Dermis blood vessel endothelial cell (primary cell): ENCODE measurements around the gene TSPAN16. TPM values are rescaled to one million over a fixed set of nuclear protein-coding genes. Genes with fewer than 3 reads are reported as not detected.
"Not testable (repeated sequence)": the region's sequence is repeated elsewhere in the genome, so short reads cannot be mapped to it uniquely, and the experiment has no call there.

Experiments used
- DNase-seq: peaks from one replicate; pipeline ENCODE4 v3.0.0; 2010
- total RNA-seq: library from RNA; depleted of rRNA; stranded (reverse); fragments of >200 nt; gene quantifications from 2 replicates; pipeline ENCODE4 v1.2.3, GENCODE V29; 2014

Gene TSPAN16
- total RNA-seq, 1 donor from 2014 or later = not detected

GRCh38 chr19:11321191-11322126 lies 25.5 kb downstream of the TSPAN16 start:
- DNase-seq = no peak

- DNase-seq = no peak
Measured at GRCh38 chr19:11322269-11323024, 26.5 kb downstream of the TSPAN16 start.

GRCh38 chr19:11323601-11324078 lies 27.7 kb downstream of the TSPAN16 start:
- no peak for DNase-seq

- DNase-seq = peak; percentile 85
Measured at GRCh38 chr19:11324079-11324661, 28.2 kb downstream of the TSPAN16 start.

- no peak for DNase-seq
Measured at GRCh38 chr19:11324748-11325389, 28.9 kb downstream of the TSPAN16 start.

GRCh38 chr19:11325544-11325943 lies 29.6 kb downstream of the TSPAN16 start:
- DNase-seq = no peak

- no peak for DNase-seq
Measured at GRCh38 chr19:11330127-11330526, 34.2 kb downstream of the TSPAN16 start.

GRCh38 chr19:11331502-11331901 lies 35.5 kb downstream of the TSPAN16 start:
- DNase-seq = no peak

GRCh38 chr19:11332822-11333221 lies 36.9 kb downstream of the TSPAN16 start:
- DNase-seq = no peak

GRCh38 chr19:11333838-11334237 lies 37.9 kb downstream of the TSPAN16 start:
- peak; percentile 11 for DNase-seq

GRCh38 chr19:11335449-11336146 lies 39.6 kb downstream of the TSPAN16 start:
- no peak for DNase-seq

- DNase-seq = no peak
Measured at GRCh38 chr19:11337080-11337479, 41.1 kb downstream of the TSPAN16 start.

GRCh38 chr19:11338121-11338520 lies 42.2 kb downstream of the TSPAN16 start:
- no peak for DNase-seq

GRCh38 chr19:11338569-11339253 lies 42.8 kb downstream of the TSPAN16 start:
- DNase-seq = no peak

- peak; percentile 89 for DNase-seq
Measured at GRCh38 chr19:11339254-11340098, 43.5 kb downstream of the TSPAN16 start, which contains the start of gene RAB3D. Gene RAB3D (minus strand): TSS chr19:11339657. CDS start chr19:11337399, 2,258 bp downstream.

- not testable (repeated sequence) for DNase-seq
Measured at GRCh38 chr19:11340099-11340467, 44.1 kb downstream of the TSPAN16 start.

- no peak for DNase-seq
Measured at GRCh38 chr19:11342429-11342828, 46.5 kb downstream of the TSPAN16 start.

GRCh38 chr19:11345122-11345803 lies 49.3 kb downstream of the TSPAN16 start:
- peak; percentile 16 for DNase-seq

- DNase-seq = peak; percentile 99
Measured at GRCh38 chr19:11346104-11346940, 50.4 kb downstream of the TSPAN16 start, which contains the start of the genes CCDC159 and TMEM205. Gene CCDC159 (plus strand): TSS chr19:11346519. CDS start chr19:11346607, 88 bp downstream. Gene TMEM205 (minus strand): TSS chr19:11346268. CDS start chr19:11345619, 649 bp downstream.
